Esophagus squamous epithelium (tissue), 4 donors: Measurements from ENCODE around the gene HNRNPH1.

Experiments
- CTCF ChIP-seq, 6 experiments: fragments of 450-650 bp in 4 of 6; fragments of 200-600 bp in 2 of 6; sonication (generic) in 2 of 6; IDR thresholded peaks; one replicate each; pipeline ENCODE4 v1.5.1; 2016 to 2019; ENCODE audit warnings: antibody characterized with exemption in 6 of 6, mild to moderate bottlenecking in 4 of 6, moderate library complexity in 4 of 6
- POLR2A ChIP-seq, 4 donors: fragments of 450-650 bp; IDR thresholded peaks; one replicate each; pipeline ENCODE4 v1.6.1; 2017; ENCODE audit warnings: antibody characterized with exemption in 4 of 4, mild to moderate bottlenecking in 4 of 4, moderate library complexity in 3 of 4

GRCh38 chr5:179568721-179569120, 54.8 kb downstream of the HNRNPH1 start:
- TF ChIP-seq CTCF (IDR thresholded peaks at IDR 0.05) (no peak), POLR2A (IDR thresholded peaks at IDR 0.05) (no peak)
